Measurements from ENCODE around the gene PTCD1.
"Not testable (repeated sequence)": the region's sequence is repeated elsewhere in the genome, so short reads cannot be mapped to it uniquely, and the experiment has no call there.

The PTCD1 gene

GRCh38 chr7:99385564-99385963 lies 53.0 kb downstream of the PTCD1 start:
- no peak for DNase-seq

DNA sequence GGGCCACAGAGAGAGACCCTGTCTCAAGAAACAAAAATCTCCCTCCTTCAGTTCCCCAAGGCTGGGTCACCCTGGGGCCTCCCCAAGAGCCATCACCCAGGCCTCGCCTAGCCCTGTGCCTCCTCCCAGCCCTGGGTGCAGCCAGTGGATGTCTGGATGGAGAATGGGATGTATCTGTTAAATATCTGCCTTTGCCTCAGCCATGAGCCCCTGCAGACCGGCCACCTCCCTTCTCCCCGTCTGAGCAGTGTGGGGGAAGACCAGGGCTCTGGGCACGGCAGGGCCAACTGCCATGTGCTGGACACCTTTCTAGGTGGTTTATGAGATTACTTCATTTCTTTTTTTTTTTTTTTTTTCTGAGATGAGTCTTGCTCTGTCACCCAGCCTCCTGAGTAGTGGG lies 54.1 kb downstream of the PTCD1 start:
- DNase-seq: no peak

DNA sequence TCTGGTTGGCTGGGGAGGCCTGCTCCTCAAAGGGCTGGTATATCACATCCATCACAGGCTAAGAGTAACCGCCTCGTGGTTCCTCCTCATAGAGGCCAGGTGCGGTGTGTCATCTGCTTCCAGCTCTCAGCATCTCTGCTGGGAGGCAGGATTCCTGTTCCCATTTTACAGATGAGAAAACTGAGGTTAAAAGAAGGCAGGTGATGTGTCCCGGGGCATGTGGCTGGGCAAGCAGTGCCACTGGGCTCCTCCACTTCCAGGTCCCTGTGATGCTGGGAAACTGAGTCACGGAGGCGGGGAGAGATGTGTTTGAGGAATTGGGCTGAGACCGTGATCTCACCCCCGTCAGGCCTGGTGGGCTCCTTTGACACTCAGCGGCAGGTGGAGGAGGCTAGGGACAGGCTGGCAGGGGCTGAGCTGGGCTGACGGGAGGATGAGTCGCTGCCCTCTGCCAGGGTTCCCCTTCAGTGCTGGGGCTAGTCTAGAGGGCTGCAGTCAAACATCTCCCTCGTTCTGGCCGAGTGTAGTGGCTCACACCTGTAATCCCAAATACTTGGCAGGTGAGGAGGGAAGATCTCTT lies 54.7 kb downstream of the PTCD1 start:
- no peak for DNase-seq

GRCh38 chr7:99383203-99383602 lies 55.4 kb downstream of the PTCD1 start:
- DNase-seq: no peak

- DNase-seq: no peak
Observed at GRCh38 chr7:99381664-99382075, 56.9 kb downstream of the PTCD1 start.

DNA sequence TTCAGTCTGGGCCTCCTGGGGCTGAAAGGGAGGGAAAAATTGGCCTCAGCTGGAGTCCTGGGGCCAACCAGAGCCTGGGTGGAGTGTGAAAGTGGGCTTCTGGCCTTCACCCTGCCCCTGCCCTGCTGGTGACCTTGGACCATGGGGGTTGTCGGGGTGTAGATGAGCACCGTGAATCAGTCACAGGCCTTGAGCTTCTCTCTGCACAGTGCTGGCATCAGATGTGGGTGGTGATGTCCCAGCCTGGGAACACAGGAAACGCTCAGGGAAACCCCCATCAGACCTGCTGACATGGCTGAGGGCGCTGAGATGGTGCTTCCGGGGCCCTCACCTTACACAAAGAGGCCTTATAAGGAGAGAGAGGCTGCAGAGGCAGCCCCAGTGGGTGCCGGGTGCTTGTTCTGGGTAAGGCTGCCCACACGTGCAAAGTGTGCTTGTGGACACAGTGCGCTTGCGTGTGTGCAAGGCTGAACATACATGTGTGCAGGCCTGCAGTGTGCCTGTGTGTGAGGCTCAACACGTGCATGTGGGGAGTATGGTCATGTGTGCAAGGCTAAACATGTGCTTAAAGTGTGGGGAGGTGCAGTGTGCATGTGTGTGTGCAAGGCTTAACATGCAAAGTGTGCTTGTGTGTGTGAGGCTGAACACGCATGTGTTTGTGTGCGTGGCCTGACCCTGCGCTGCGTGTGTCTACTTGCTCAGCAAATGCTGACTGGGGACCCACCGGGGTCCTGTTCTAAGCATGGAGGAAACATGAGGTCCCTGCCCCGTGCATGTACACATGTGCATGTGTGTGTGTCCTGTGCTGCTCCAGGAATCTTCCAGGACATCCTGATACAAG lies 57.6 kb downstream of the PTCD1 start:
- no peak for DNase-seq

DNA sequence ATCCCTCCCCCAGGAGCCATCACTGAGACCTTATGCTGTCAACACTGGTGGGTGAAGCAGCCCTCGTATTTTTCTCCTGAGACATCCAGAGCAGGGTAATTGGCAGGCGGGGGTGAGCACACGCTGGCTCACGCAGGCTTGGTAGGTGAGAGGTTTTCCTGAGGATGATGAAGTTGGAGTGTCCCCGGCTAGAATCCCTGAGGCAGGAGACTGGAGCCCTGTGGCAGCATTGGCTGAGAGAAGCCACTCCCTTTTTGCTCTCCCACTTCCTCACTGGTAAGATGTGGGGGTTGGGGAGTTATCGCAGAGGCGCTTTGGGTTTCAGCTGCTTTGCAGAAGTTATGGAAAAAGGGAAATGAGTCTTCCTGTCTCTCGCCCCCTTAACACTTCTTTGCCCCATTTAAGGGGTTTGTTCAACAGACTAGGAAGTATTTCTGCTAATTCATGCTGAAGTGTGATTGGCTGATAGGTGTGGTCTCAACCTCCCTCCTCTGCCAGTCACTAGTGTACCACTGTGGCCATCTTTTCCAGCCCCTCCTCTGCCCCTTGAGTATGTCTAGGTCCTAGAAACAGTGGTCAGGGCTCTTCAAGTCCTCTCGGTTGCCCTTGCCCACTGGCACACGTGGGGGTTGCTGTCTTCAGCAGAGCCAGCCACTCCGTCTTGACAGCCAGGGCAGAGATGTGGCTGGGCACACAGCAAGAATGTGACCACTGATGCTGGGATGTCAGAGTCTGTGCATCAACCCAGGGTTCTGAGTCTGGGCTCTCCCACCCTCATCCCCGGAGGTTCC lies 58.4 kb downstream of the PTCD1 start:
- no peak for DNase-seq

- DNase-seq: not testable (repeated sequence)
Observed at GRCh38 chr7:99379693-99380031, 58.9 kb downstream of the PTCD1 start.

- DNase-seq: no peak
Observed at GRCh38 chr7:99379043-99379577, 59.5 kb downstream of the PTCD1 start.

DNA sequence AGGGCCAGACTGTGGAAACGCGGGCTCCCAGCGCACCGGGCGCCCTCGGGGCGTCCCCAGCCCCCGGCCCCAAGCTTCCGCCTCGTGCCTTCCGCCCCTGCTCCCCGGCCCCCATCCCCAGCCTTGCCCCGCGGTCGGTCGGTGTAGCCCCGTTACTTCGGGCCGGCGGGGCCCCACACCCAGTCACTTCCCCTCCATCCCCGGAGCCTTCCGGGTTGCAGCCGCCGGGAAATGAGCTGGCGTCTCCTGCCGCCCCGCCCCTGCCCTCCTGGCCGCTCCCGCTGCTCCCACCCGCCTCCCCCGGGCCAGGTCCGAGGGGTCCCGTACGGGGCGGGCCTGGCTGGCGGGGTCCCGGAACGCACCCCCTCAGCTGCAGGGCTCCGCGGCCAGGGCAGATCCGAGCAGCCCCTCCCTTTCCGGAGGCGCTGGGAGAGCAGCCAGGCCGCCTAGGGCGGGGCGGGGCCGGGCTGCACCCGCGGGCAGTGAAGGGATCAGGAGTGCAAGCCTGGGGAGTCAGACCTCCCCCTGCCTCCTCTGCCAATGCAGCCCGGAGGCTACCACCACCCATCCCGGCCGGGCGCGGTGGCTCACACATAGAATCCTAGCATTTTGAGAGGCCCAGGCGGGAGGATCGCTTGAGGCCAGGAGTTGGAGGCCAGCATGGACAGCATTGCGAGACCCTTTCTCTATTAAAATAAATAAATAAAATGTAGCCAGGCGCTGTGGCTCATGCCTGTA lies 63.4 kb downstream of the PTCD1 start:
- no peak for DNase-seq

DNA sequence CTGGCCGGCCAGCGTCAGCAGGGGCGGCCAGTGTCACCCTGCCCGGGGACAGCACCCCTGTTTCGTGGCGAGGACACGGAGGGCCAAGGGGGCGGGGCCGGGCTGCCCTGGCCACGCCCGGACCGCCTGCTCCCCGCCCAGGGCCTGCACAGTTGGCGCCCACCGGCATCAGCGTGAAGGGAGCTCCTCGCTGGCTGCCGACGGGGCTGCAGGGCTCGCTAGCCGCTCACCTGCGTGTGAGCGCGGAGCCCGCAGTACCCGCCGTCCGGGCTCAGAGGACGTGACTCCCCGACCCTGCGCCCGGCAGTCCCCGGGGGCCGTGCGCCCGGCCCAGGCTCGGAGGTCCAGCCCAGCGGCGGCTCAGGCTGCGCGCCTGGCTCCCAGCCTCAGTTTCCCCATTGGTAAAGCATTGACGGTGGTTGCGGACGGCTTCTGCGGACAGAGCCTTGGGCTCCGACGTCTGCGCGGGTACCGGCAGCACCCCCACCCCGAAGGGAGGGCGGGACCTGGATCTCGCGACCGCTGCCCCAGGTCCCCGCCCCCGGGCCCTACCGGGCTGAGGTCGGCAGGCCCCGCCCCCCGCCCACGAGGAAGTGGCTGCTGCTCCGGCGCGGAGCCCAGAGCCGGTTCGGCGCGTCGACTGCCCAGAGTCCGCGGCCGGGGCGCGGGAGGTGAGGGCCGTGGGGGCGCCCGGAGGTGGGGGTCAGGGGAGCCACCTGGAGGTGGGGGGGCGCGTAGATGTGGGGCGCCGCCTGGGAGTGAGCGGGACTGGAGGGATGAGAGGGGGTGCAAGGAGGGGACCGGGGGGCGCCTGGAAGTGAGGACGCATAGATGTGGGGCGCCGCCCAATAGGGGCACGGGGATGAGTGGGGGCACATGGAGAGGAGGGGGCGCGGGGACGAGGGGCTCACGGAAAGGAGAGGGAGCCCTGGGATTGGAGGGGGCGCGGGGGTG lies 64.2 kb downstream of the PTCD1 start, which contains the start of gene ARPC1B:
Gene ARPC1B, plus strand, starts transcription at position 620 of the 954 bp plus-strand sequence. CDS start 10,985 bp downstream, outside the sequence.
- DNase-seq: no peak

DNA sequence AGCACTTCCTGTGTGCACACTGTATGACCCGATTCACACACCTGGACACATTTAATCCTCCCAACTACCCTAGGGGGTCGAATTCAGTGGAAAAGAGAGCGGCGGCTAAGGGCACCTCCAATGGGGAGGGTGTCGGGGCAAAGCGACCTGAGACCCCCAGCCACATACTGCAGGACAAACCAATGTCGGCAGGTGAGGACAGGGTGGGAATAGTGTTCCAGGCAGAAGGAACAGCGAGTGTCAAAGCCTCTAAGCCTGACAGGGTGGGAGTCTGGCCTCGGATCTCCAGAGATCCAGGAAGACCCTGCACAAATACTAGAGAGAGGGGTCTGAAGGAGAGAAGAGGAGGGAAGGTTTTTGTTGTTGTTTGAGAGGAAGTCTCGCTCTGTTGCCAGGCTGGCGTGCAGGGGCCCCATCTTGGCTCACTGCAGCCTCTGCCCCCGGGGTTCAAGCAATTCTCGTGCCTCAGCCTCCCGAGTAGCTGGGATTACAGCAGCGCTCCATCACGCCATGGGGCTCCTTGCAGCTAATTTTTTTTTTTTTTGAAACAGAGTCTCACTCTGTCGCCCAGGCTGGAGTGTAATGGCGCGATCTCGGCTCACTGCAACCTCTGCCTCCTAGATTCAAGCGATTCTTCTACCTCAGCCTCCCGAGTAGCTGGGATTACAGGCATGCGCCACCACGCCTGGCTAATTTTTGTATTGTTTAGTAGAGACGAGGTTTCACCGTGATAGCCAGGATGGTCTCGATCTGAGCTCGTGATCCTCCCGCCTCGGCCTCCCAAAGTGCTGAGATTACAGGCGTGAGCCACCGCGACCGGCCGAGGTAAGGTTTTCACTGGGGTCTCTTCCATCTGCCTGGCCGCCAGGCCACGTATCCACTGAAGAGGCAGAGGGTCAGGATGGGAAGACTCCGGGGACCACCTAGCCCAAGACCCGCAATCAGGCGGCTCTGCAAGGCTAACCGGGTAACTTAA lies 65.2 kb downstream of the PTCD1 start:
- no peak for DNase-seq

- peak; percentile 33 for DNase-seq
Observed at GRCh38 chr7:99372275-99373090, 66.1 kb downstream of the PTCD1 start.

GRCh38 chr7:99371376-99371920 lies 67.2 kb downstream of the PTCD1 start:
- no peak for DNase-seq

GRCh38 chr7:99369767-99370391 lies 68.7 kb downstream of the PTCD1 start:
- DNase-seq: no peak

GRCh38 chr7:99368750-99369389 lies 69.7 kb downstream of the PTCD1 start:
- DNase-seq: no peak

Measured in NCI-H2029 treated with DMSO at 0.1 percent for 48 hours (cell line).